K562 (cell line): ENCODE data around the gene LENG8. TPM values are rescaled to one million over a fixed set of nuclear protein-coding genes. Genes with fewer than 3 reads are reported as not detected.
"Not testable (repeated sequence)": the region's sequence is repeated elsewhere in the genome, so short reads cannot be mapped to it uniquely, and the experiment has no call there.

Experiments
- ATAC-seq: fragments of 200-7000 bp; cut with Tn5 transposase; 3 replicates; pipeline ENCODE4 v1.9.1; 2020; ENCODE audit warnings: moderate library complexity
- BruUV-seq: library from RNA; stranded (reverse); fragments of 400-500 nt; replicated peaks from 2 replicates; lab custom pipeline; 2021; lab: Mats Ljungman, UMichigan
- CTCF ChIA-PET: fragments of 300-600 bp; formaldehyde crosslinking; extraction: SDS; loops from one replicate; lab custom pipeline; 2021; ENCODE audit warnings: low intra/inter-chr PET ratio; lab: Yijun Ruan, JAX
- POLR2A ChIA-PET: fragments of 300-600, 350-650 bp; sonication (Branson Sonifier 250); formaldehyde crosslinking; extraction: SDS; loops from one replicate; lab custom pipeline; 2021; ENCODE audit warnings: antibody characterized with exemption, inconsistent platforms; lab: Yijun Ruan, JAX
- DNase-seq, 4 experiments: peaks; one replicate each; pipeline versions ENCODE4 v3.0.0 to v3.0.0-alpha.2; 2011 to 2018; ENCODE audit warnings: low spot score in 3 of 4, mixed read lengths in 3 of 4; ENCODE audit errors: extremely low read depth in 1 of 4
- FAIRE-seq: peaks from 2 replicates; lab custom pipeline; 2011; peaks lifted over from hg19 to GRCh38; lab: Jason Lieb, UNC
- H2AFZ ChIP-seq: 2 replicates; pipeline ENCODE4 v1.6.0; 2011; ENCODE audit warnings: low read depth, low read length, control low read depth, inconsistent platforms
- H3K27ac ChIP-seq: fragments of 200-600 bp; 3 replicates; pipeline ENCODE4 v1.8.0; 2011; ENCODE audit warnings: low read depth, mild to moderate bottlenecking, control low read depth, inconsistent platforms, low read length, moderate library complexity, mixed read lengths; ENCODE audit errors: extremely low read depth
- H3K27me3 ChIP-seq, 2 experiments: fragments of 300-600 bp in 1 of 2; 2 replicates in 1 of 2; 3 replicates in 1 of 2; pipeline versions ENCODE4 v1.6.0 to v1.8.0; 2011; ENCODE audit warnings: inconsistent platforms in 2 of 2, low read length in 2 of 2, mild to moderate bottlenecking in 1 of 2, mixed read lengths in 1 of 2, moderate library complexity in 1 of 2; ENCODE audit not compliant: control insufficient read depth in 2 of 2, insufficient read depth in 2 of 2
- H3K36me3 ChIP-seq: fragments of 300-600 bp; 3 replicates; pipeline ENCODE4 v1.8.0; 2011; ENCODE audit warnings: mild to moderate bottlenecking, low read length, inconsistent platforms; ENCODE audit not compliant: control insufficient read depth, insufficient read depth
- H3K4me1 ChIP-seq, 2 experiments: fragments of 200-600 bp in 1 of 2; replicated peaks in 1 of 2; 2 replicates in 1 of 2; 3 replicates in 1 of 2; pipeline versions ENCODE4 v1.5.1 to v1.8.0; 2011; ENCODE audit warnings: inconsistent platforms in 2 of 2, low read length in 2 of 2, mild to moderate bottlenecking in 1 of 2, mixed read lengths in 1 of 2, moderate library complexity in 1 of 2; ENCODE audit not compliant: control insufficient read depth in 2 of 2, insufficient read depth in 2 of 2
- H3K4me2 ChIP-seq: 2 replicates; pipeline ENCODE4 v1.6.1; 2011; ENCODE audit warnings: low read length, control low read depth, inconsistent platforms, mixed read lengths; ENCODE audit not compliant: insufficient read depth
- H3K4me3 ChIP-seq: fragments of 200-600 bp; sonication (generic), shearing (Covaris generic); 2 replicates; pipeline ENCODE4 v1.5.1; 2016; ENCODE audit warnings: control low read depth, inconsistent platforms
- H3K79me2 ChIP-seq: fragments of 200-600 bp; 3 replicates; pipeline ENCODE4 v1.8.0; 2011; ENCODE audit warnings: low read length, inconsistent platforms; ENCODE audit not compliant: control insufficient read depth, insufficient read depth
- H3K9ac ChIP-seq, 2 experiments: 2 replicates each; pipeline versions ENCODE4 v1.6.0 to v1.6.1; 2011; ENCODE audit warnings: low read depth in 2 of 2, low read length in 2 of 2, control low read depth in 1 of 2, inconsistent platforms in 1 of 2, mild to moderate bottlenecking in 1 of 2, mixed read lengths in 1 of 2; ENCODE audit not compliant: insufficient read depth in 1 of 2
- H3K9me1 ChIP-seq: one replicate; pipeline ENCODE4 v1.6.0; 2011; ENCODE audit warnings: inconsistent platforms, mild to moderate bottlenecking, low read length, moderate library complexity; ENCODE audit not compliant: control insufficient read depth, insufficient read depth
- H3K9me3 ChIP-seq: replicated peaks from 2 replicates; pipeline ENCODE4 v1.5.1; 2011; ENCODE audit warnings: low read depth, low read length, inconsistent platforms; ENCODE audit not compliant: control insufficient read depth, insufficient read depth
- H4K20me1 ChIP-seq: replicated peaks from 2 replicates; pipeline ENCODE4 v1.6.1; 2011; ENCODE audit warnings: low read length, inconsistent platforms, mixed read lengths; ENCODE audit not compliant: control insufficient read depth, insufficient read depth
- WGBS: fragments of 100-300 bp; shearing (Covaris generic); methylation state at CpG from one replicate; pipeline ENCODE4 v1.1.6; 2016; ENCODE audit warnings: low coverage, mixed read lengths; ENCODE audit not compliant: insufficient coverage; ENCODE audit errors: missing lambda C conversion rate; 5-methylcytosine and 5-hydroxymethylcytosine counted together
- in situ Hi-C: fragments of 300-500 bp; cut with MboI; formaldehyde crosslinking; loops from 4 replicates; pipeline ENCODE4 v1.15.0; 2018; ENCODE audit warnings: inconsistent platforms, mixed read lengths
- intact Hi-C: fragments of 100-400 bp; cut with micrococcal nuclease; formaldehyde crosslinking; loops from 2 replicates; pipeline ENCODE4 v1.14.2; 2022
- polyA plus RNA-seq, 8 experiments: library from polyadenylated mRNA; depleted of rRNA in 4 of 8; stranded (reverse) in 5 of 8; unstranded in 3 of 8; fragments of >200 nt; fragmentation: Nextera tagmentation in 2 of 8; fragmentation: Illumina TruSeq in 1 of 8; extraction: Ambion mirVana in 2 of 8; extraction: Trizol in 1 of 8; gene quantifications; 2 replicates each; pipeline versions ENCODE4 v1.2.1 to v1.2.3, GENCODE V29; 2011 to 2014; ENCODE audit warnings: inconsistent platforms in 1 of 8, missing spikeins in 1 of 8
- total RNA-seq, 7 experiments: library from RNA; depleted of rRNA in 6 of 7; stranded (reverse); fragments of >200 nt in 6 of 7; fragmentation: Illumina TruSeq in 2 of 7; extraction: Trizol in 2 of 7; gene quantifications; 2 replicates each; pipeline versions ENCODE4 v1.2.1 to v1.2.3, GENCODE V29; 2011 to 2021; ENCODE audit warnings: low replicate concordance in 1 of 7
- TF ChIP-seq, protein P1 (sequence below): fragments of 250-450 bp; sonication (Bioruptor Pico); IDR thresholded peaks from 2 replicates; pipeline ENCODE4 v1.8.0; 2021; ENCODE audit warnings: mild to moderate bottlenecking, moderate library complexity
- TF ChIP-seq, protein P2 (sequence below), 3 experiments: IDR thresholded peaks in 2 of 3; conservative IDR thresholded peaks in 1 of 3; 2 replicates each; pipeline ENCODE4 v1.5.1; 2011 to 2012; ENCODE audit warnings: low read length in 3 of 3, mild to moderate bottlenecking in 3 of 3, control low read depth in 2 of 3, improper control_type of control experiment in 1 of 3, inconsistent platforms in 1 of 3, low read depth in 1 of 3, mixed read lengths in 1 of 3, moderate library complexity in 1 of 3; ENCODE audit not compliant: insufficient read depth in 2 of 3

LENG8 gene
- total and polyA plus RNA-seq, 9 of the 15 experiments (the other 6 are each of a cell fraction or from before 2014, with no cell fraction given) = 0.74 to 146 (median 28.1) TPM

DNA sequence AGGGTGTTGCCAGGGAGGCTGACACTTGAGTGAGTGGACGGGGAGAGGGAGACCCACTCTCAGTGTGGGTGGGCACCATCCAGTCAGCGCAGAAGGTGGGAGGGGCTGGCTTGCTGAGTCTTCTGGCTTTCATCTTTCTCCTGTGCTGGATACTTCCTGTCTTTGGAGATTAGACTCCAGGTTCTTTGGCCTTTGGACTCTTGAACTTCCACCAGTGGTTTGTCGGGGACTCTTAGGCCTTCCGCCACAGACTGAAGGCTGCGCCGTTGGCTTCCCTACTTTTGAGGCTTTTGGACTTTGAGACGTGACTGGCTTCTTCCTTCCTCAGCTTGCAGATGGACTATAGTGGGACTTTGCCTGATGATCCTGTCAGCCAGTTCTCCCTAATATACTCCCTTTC, 4.3 kb upstream of the LENG8 start (continued):
- TF ChIP-seq, protein P1, sequence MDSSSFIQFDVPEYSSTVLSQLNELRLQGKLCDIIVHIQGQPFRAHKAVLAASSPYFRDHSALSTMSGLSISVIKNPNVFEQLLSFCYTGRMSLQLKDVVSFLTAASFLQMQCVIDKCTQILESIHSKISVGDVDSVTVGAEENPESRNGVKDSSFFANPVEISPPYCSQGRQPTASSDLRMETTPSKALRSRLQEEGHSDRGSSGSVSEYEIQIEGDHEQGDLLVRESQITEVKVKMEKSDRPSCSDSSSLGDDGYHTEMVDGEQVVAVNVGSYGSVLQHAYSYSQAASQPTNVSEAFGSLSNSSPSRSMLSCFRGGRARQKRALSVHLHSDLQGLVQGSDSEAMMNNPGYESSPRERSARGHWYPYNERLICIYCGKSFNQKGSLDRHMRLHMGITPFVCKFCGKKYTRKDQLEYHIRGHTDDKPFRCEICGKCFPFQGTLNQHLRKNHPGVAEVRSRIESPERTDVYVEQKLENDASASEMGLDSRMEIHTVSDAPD (CRISPR knock-in tag) = no peak

DNA sequence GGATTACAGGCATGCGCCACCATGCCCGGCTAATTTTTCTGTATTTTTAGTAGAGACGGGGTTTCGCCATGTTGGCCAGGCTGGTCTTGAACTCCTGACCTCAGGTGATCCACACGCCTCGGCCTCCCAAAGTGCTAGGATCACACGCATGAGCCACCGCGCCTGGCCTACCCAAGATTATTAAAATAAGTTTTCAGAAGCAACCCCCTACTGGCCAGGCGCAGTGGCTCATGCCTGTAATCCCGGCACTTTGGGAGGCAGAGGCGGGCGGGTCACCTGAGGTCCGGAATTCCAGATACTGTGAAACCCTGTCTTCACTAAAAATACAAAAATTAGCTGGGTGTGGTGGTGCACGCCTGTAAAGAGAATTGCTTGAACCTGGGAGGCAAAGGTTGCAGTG, 2.6 kb upstream of the LENG8 start:
- peaks cover 51% of the 10 kb centered on the region for H3K79me2 ChIP-seq
- CTCF ChIA-PET, intact Hi-C loops, H3K27ac ChIP-seq, BruUV-seq, H3K9ac ChIP-seq, POLR2A ChIA-PET, H3K4me2 ChIP-seq, FAIRE-seq, H3K27me3 ChIP-seq, H3K9me3 ChIP-seq, in situ Hi-C loops, ATAC-seq, DNase-seq, H2AFZ ChIP-seq, H3K4me3 ChIP-seq, H3K9me1 ChIP-seq: not testable (repeated sequence)
- TF ChIP-seq, protein P2, sequence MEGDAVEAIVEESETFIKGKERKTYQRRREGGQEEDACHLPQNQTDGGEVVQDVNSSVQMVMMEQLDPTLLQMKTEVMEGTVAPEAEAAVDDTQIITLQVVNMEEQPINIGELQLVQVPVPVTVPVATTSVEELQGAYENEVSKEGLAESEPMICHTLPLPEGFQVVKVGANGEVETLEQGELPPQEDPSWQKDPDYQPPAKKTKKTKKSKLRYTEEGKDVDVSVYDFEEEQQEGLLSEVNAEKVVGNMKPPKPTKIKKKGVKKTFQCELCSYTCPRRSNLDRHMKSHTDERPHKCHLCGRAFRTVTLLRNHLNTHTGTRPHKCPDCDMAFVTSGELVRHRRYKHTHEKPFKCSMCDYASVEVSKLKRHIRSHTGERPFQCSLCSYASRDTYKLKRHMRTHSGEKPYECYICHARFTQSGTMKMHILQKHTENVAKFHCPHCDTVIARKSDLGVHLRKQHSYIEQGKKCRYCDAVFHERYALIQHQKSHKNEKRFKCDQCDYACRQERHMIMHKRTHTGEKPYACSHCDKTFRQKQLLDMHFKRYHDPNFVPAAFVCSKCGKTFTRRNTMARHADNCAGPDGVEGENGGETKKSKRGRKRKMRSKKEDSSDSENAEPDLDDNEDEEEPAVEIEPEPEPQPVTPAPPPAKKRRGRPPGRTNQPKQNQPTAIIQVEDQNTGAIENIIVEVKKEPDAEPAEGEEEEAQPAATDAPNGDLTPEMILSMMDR (IDR thresholded peaks at IDR 0.05 in 2 of 3, conservative IDR thresholded peaks at IDR 0.05 in 1 of 3; ENCODE audit: insufficient read depth in 2 of 3, low read depth in 1 of 3, low read length in 3 of 3) = peak in 1 of 3 experiments; percentile 9; a peak in 1 of 6 replicates
- WGBS = 86% methylated on average over 15 of the region's 15 CpGs
- H4K20me1 ChIP-seq = peaks cover 15% of the 10 kb centered on the region
- H3K4me1 ChIP-seq = peaks cover 15 to 22% of the 10 kb centered on the region in 2 experiments; a peak in 4 of 5 replicates
- H3K36me3 ChIP-seq = peaks cover 41% of the 10 kb centered on the region
